HepG2 (cell line): ENCODE measurements around the gene MAP3K7CL.

ENCODE experiments used
- RORA ChIP-seq: sonication (generic); formaldehyde crosslinking; IDR thresholded peaks from 2 replicates; pipeline ENCODE4 v1.5.0; 2020; ENCODE audit warnings: mild to moderate bottlenecking, missing genetic modification reagents, moderate library complexity
- TOPORS ChIP-seq: sonication (generic); formaldehyde crosslinking; IDR thresholded peaks from 2 replicates; pipeline ENCODE4 v1.8.0; 2023; ENCODE audit warnings: mild to moderate bottlenecking, missing genetic modification reagents
- ZNF552 ChIP-seq: sonication (generic); formaldehyde crosslinking; IDR thresholded peaks from 2 replicates; pipeline ENCODE4 v1.9.0; 2022; ENCODE audit warnings: missing genetic modification reagents, mild to moderate bottlenecking, borderline replicate concordance
- ZNF562 ChIP-seq: sonication (generic); formaldehyde crosslinking; IDR thresholded peaks from 2 replicates; pipeline ENCODE4 v1.8.0; 2022; ENCODE audit warnings: missing genetic modification reagents, borderline replicate concordance
- TF ChIP-seq, protein P1 (sequence below): sonication (generic); formaldehyde crosslinking; IDR thresholded peaks from 2 replicates; pipeline ENCODE4 v1.5.0; 2020; ENCODE audit warnings: mild to moderate bottlenecking, missing genetic modification reagents, moderate library complexity
- TF ChIP-seq, protein P2 (sequence below): sonication (generic); formaldehyde crosslinking; IDR thresholded peaks from 2 replicates; pipeline ENCODE4 v1.8.1; 2022; ENCODE audit warnings: mild to moderate bottlenecking, missing genetic modification reagents
- TF ChIP-seq, protein P3 (sequence below): sonication (generic); formaldehyde crosslinking; IDR thresholded peaks from 2 replicates; pipeline ENCODE4 v1.8.1; 2023; ENCODE audit warnings: mild to moderate bottlenecking, inconsistent platforms, moderate library complexity, missing genetic modification reagents, borderline replicate concordance
- TF ChIP-seq, protein P4 (sequence below): IDR thresholded peaks from 2 replicates; pipeline ENCODE4 v1.6.1; 2012; ENCODE audit warnings: low read length, improper control_type of control experiment

DNA sequence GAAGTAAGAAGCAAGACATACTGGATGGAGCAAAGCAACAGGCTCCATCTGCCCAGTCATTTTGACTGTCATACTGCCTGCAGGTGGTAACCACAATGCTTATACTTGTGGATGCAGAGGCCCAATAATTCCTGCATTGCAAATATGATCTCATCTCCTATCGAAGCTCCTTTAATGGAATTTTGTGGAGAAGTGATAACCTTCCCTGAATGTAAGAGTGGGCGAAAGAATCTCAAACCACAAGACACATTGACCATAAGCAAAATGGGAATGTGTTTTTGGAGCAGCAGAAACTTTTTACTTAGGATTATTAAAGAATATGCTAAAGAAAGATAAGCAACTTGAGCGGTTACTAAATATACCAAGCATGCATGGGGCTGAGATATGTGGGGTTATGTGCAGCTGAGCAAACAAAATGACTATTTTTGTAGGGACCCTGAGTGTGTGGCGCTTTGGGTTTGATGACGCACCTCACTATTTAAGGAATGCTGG lies 90.9 kb downstream of the MAP3K7CL start:
- TF ChIP-seq, protein P1, sequence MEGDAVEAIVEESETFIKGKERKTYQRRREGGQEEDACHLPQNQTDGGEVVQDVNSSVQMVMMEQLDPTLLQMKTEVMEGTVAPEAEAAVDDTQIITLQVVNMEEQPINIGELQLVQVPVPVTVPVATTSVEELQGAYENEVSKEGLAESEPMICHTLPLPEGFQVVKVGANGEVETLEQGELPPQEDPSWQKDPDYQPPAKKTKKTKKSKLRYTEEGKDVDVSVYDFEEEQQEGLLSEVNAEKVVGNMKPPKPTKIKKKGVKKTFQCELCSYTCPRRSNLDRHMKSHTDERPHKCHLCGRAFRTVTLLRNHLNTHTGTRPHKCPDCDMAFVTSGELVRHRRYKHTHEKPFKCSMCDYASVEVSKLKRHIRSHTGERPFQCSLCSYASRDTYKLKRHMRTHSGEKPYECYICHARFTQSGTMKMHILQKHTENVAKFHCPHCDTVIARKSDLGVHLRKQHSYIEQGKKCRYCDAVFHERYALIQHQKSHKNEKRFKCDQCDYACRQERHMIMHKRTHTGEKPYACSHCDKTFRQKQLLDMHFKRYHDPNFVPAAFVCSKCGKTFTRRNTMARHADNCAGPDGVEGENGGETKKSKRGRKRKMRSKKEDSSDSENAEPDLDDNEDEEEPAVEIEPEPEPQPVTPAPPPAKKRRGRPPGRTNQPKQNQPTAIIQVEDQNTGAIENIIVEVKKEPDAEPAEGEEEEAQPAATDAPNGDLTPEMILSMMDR: no peak
- TF ChIP-seq, protein P2, sequence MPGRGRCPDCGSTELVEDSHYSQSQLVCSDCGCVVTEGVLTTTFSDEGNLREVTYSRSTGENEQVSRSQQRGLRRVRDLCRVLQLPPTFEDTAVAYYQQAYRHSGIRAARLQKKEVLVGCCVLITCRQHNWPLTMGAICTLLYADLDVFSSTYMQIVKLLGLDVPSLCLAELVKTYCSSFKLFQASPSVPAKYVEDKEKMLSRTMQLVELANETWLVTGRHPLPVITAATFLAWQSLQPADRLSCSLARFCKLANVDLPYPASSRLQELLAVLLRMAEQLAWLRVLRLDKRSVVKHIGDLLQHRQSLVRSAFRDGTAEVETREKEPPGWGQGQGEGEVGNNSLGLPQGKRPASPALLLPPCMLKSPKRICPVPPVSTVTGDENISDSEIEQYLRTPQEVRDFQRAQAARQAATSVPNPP (CRISPR knock-in tag): no peak
- TF ChIP-seq, protein P3, sequence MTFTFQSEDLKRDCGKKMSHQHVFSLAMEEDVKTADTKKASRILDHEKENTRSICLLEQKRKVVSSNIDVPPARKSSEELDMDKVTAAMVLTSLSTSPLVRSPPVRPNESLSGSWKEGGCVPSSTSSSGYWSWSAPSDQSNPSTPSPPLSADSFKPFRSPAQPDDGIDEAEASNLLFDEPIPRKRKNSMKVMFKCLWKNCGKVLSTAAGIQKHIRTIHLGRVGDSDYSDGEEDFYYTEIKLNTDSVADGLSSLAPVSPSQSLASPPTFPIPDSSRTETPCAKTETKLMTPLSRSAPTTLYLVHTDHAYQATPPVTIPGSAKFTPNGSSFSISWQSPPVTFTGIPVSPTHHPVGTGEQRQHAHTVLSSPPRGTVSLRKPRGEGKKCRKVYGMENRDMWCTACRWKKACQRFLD (CRISPR knock-in tag): no peak
- TF ChIP-seq, protein P4, sequence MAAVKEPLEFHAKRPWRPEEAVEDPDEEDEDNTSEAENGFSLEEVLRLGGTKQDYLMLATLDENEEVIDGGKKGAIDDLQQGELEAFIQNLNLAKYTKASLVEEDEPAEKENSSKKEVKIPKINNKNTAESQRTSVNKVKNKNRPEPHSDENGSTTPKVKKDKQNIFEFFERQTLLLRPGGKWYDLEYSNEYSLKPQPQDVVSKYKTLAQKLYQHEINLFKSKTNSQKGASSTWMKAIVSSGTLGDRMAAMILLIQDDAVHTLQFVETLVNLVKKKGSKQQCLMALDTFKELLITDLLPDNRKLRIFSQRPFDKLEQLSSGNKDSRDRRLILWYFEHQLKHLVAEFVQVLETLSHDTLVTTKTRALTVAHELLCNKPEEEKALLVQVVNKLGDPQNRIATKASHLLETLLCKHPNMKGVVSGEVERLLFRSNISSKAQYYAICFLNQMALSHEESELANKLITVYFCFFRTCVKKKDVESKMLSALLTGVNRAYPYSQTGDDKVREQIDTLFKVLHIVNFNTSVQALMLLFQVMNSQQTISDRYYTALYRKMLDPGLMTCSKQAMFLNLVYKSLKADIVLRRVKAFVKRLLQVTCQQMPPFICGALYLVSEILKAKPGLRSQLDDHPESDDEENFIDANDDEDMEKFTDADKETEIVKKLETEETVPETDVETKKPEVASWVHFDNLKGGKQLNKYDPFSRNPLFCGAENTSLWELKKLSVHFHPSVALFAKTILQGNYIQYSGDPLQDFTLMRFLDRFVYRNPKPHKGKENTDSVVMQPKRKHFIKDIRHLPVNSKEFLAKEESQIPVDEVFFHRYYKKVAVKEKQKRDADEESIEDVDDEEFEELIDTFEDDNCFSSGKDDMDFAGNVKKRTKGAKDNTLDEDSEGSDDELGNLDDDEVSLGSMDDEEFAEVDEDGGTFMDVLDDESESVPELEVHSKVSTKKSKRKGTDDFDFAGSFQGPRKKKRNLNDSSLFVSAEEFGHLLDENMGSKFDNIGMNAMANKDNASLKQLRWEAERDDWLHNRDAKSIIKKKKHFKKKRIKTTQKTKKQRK: no peak
- TF ChIP-seq TOPORS (CRISPR knock-in tag): no peak
- no peak for TF ChIP-seq RORA
- no peak for TF ChIP-seq ZNF552 (CRISPR knock-in tag)
- no peak for TF ChIP-seq ZNF562 (CRISPR knock-in tag)
